Measurements from ENCODE around the gene APOB. TPM values are rescaled to one million over a fixed set of nuclear protein-coding genes. Genes with fewer than 3 reads are reported as not detected.
A peak's percentile ranks its signal among the peaks of the same experiment; 100 is the strongest.

APOB gene
- total and polyA plus RNA-seq, 2 of the 13 experiments (the other 11 are each of a cell fraction or from before 2014, with no cell fraction given) = 1,569 to 2,515 TPM

GRCh38 chr2:21041943-21042707, 1.7 kb downstream of the APOB start (continued):
- TF ChIP-seq SUZ12 (IDR thresholded peaks at IDR 0.05; ENCODE audit: low read depth, low read length) = no peak
- TF ChIP-seq ZNF431 (CRISPR knock-in tag; IDR thresholded peaks at IDR 0.05; ENCODE audit: borderline replicate concordance, low read depth) = no peak
- peak; percentile 99 for TF ChIP-seq RBM22 (optimal IDR thresholded peaks at IDR 0.05; ENCODE audit: low read length)
- no peak for TF ChIP-seq DBP (CRISPR knock-in tag; IDR thresholded peaks at IDR 0.05; ENCODE audit: not compliant biosample characterization)
- TF ChIP-seq YY1 (IDR thresholded peaks at IDR 0.05; ENCODE audit: insufficient read depth, insufficient replicate concordance, low read depth, low read length) = peak; percentile 65
- TF ChIP-seq KMT2A (CRISPR knock-in tag; IDR thresholded peaks at IDR 0.05) = 0 out of 2 replicates have a peak, but pooled peaks have one; percentile 36
- peak; percentile 88 for TF ChIP-seq POLR2AphosphoS2 (IDR thresholded peaks at IDR 0.05; ENCODE audit: low read depth, low read length)
- no peak for TF ChIP-seq REL (CRISPR knock-in tag; conservative IDR thresholded peaks at IDR 0.05)
- peak; percentile 35; the same call in 1 of the 2 replicates for TF ChIP-seq DRAP1 (CRISPR knock-in tag; IDR thresholded peaks at IDR 0.05)
- TF ChIP-seq ZBTB3 (CRISPR knock-in tag; IDR thresholded peaks at IDR 0.05; ENCODE audit: borderline replicate concordance, low read depth) = peak; percentile 92
- peak; percentile 77 for TF ChIP-seq PRDM10 (CRISPR knock-in tag; IDR thresholded peaks at IDR 0.05; ENCODE audit: low read depth)
- TF ChIP-seq ZNF691 (CRISPR knock-in tag; IDR thresholded peaks at IDR 0.05; ENCODE audit: borderline replicate concordance, low read depth) = peak; percentile 94; the same call in 1 of the 2 replicates
- no peak for TF ChIP-seq ZNF660 (CRISPR knock-in tag; IDR thresholded peaks at IDR 0.05; ENCODE audit: borderline replicate concordance, low read depth)
- 0 out of 2 replicates have a peak, but pooled peaks have one; percentile 18 for TF ChIP-seq ZBTB33 (CRISPR knock-in tag; IDR thresholded peaks at IDR 0.05)
- no peak; the same call in 1 of the 2 replicates for TF ChIP-seq THAP7 (CRISPR knock-in tag; IDR thresholded peaks at IDR 0.05)
- peak; percentile 98 for TF ChIP-seq SMAD3 (CRISPR knock-in tag; IDR thresholded peaks at IDR 0.05)
- no peak; the same call in 1 of the 2 replicates for TF ChIP-seq TIGD3 (CRISPR knock-in tag; IDR thresholded peaks at IDR 0.05; ENCODE audit: borderline replicate concordance)

All from HepG2 (cell line).